Central memory CD8-positive, alpha-beta T cell (primary cell): ENCODE data around the gene ERMARD.
"Not testable (repeated sequence)": the region's sequence is repeated elsewhere in the genome, so short reads cannot be mapped to it uniquely, and the experiment has no call there.

Experiments used
- ATAC-seq: fragments of 150-1000 bp; cut with Tn5 transposase; replicated peaks from 2 replicates; pipeline ENCODE4 v1.10.0; 2022; ENCODE audit warnings: mild to moderate bottlenecking, moderate FRiP score, moderate number of reproducible peaks; ENCODE audit not compliant: poor library complexity, severe bottlenecking; ENCODE audit errors: extremely low read depth
- DNase-seq, 2 donors: peaks; one replicate each; pipeline ENCODE4 v3.0.0; 2021; ENCODE audit warnings: low spot score in 2 of 2
- H3K27ac Mint-ChIP-seq: one replicate; pipeline ENCODE4 v1.8.0; 2022; ENCODE audit warnings: low read depth, mild to moderate bottlenecking, moderate library complexity, mixed read lengths
- H3K27me3 Mint-ChIP-seq: one replicate; pipeline ENCODE4 v1.8.0; 2022; ENCODE audit warnings: mixed read lengths
- H3K36me3 Mint-ChIP-seq: one replicate; pipeline ENCODE4 v1.8.0; 2022; ENCODE audit warnings: mild to moderate bottlenecking, moderate library complexity, mixed read lengths; ENCODE audit not compliant: insufficient read depth
- H3K4me1 Mint-ChIP-seq: one replicate; pipeline ENCODE4 v1.8.0; 2022; ENCODE audit warnings: mixed read lengths
- H3K4me3 Mint-ChIP-seq: one replicate; pipeline ENCODE4 v1.8.0; 2022; ENCODE audit warnings: mild to moderate bottlenecking, moderate library complexity, mixed read lengths
- H3K9me3 Mint-ChIP-seq: one replicate; pipeline ENCODE4 v1.8.0; 2022; ENCODE audit warnings: mixed read lengths

The ERMARD gene

DNA sequence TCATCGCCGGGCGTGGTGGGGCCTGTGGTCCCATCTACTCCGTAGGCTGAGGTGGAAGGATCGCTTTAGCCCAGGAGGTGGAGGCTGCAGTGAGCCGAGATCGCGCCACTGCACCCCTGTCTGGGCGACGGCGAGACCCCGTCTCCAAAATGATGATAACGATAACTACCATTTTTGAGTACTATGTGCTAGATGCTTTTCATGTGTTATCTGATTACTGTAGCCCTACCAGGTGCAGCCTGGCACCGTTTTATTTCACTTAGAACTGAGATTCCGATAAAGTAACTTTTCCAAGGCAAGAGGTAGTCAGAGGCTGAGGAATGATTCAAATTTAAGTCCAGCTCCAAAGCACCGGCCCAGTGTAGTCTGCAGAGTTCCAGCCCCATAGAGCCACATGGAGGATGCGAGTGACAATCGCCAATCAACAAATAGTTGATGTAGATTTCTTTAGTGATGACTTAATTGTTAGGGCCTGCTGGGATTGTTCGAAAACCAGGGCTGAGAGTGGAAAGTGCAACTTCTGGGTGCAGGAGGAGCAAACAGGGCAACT, 727 bp downstream of the ERMARD start:
- Mint-ChIP-seq H3K9me3 (no peaks in the 10 kb centered on the region), H3K36me3 (peaks cover 9% of the 10 kb centered on the region), H3K4me3 (peak overlapping the region; percentile 92), H3K27me3 (no peaks in the 10 kb centered on the region), H3K27ac (peak overlapping the region; percentile 99), H3K4me1 (peaks cover 30% of the 10 kb centered on the region)
- no peak for DNase-seq
- peak; percentile 44 for ATAC-seq

DNA sequence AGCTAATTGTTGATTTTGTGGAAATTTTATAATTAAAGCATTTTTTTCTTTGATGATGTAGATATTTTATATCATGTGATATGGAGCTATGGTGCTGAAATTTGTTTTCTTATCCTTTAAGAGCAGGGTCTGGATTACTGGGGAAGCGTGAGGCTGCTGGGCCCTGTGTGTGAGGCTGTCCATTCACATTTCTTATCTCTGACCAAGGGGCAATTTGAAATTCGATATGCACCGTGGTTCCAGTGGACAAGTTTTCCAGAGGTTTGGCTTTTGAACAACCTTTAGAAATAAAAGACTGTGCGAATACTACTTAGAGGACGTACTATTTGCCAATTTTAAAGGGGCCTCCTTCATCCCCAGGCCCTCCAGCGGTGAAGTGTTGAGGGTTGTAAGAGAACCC, 3.7 kb downstream of the ERMARD start:
- no peak for ATAC-seq
- Mint-ChIP-seq H3K9me3 (no peaks in the 10 kb centered on the region), H3K27me3 (no peaks in the 10 kb centered on the region)

DNA sequence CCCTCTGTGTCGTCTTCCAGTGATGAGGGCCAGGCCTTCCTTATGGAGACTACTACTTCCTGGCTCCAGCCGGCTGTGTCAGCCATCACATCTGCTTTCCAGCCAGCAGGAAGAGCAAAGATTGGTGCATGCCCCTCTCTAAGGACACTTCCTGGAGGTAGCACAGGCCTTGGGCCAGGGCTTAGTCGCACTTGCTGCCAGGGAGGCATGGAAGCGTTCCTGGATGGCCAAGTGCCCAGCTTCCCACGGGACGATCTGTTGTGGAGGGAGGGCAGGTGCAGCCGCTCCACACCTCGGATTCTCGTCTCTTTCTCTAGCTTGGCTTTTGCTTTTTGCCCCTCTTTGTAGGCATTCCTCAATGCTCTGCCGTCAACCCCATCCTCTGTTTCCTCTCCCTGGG, 11.9 kb downstream of the ERMARD start:
- no peaks in the 10 kb centered on the region for H3K27me3 Mint-ChIP-seq
- no peak overlapping the region for H3K4me3 Mint-ChIP-seq
- ATAC-seq (no peak), DNase-seq (no peak)
- H3K4me1 Mint-ChIP-seq, result no peaks in the 10 kb centered on the region
- no peaks in the 10 kb centered on the region for H3K9me3 Mint-ChIP-seq
- peaks cover 45% of the 10 kb centered on the region for H3K36me3 Mint-ChIP-seq
- no peak overlapping the region for H3K27ac Mint-ChIP-seq

More for the DNA sequence above, 3.7 kb downstream of the ERMARD start:
- H3K4me1 Mint-ChIP-seq, result peaks cover 24% of the 10 kb centered on the region
- H3K36me3 Mint-ChIP-seq, result peaks cover 28% of the 10 kb centered on the region
- no peak for DNase-seq
- H3K27ac Mint-ChIP-seq, result no peak overlapping the region
- no peak overlapping the region for H3K4me3 Mint-ChIP-seq

DNA sequence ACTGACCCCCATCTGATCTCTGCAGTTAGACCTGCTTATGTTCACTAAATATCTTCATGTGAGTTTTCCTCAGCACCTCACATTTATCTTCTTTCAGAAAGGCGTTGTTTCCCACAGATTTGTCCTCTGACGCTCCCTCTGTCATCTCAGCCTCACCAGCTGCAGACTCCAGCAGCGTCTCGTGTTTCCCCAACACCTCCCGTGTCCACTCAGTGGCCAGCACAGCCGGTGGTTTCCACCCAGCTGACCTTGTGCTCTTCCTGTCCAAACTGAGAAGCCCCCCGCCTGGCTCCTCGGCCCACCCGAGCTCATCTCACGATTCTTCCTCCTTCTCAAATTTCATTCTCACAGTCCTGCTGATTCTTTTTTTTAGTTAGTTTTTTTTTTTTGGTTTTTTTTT, 12.5 kb downstream of the ERMARD start:
- no peaks in the 10 kb centered on the region for H3K27me3 Mint-ChIP-seq
- no peak overlapping the region for H3K27ac Mint-ChIP-seq
- no peak overlapping the region for H3K4me3 Mint-ChIP-seq
- no peaks in the 10 kb centered on the region for H3K4me1 Mint-ChIP-seq
- no peak for ATAC-seq
- DNase-seq, result no peak
- no peaks in the 10 kb centered on the region for H3K9me3 Mint-ChIP-seq
- H3K36me3 Mint-ChIP-seq, result peaks cover 46% of the 10 kb centered on the region

DNA sequence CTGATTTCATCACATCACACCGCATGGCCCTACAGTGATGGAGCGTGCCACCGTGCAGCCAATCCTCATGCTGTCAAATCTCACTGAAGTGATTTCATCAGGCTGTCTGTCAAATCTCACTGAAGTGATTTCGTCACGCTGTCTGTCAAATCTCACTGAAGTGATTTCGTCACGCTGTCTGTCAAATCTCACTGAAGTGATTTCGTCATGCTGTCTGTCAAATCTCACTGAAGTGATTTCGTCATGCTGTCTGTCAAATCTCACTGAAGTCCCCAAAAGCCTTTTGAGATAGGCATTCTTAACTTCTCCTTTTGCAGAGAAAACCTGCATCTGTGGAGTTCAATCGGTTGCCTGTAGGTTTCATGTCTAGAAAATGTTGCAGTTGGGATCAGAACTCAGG, 14.4 kb downstream of the ERMARD start:
- H3K4me3 Mint-ChIP-seq, ATAC-seq, DNase-seq, H3K4me1 Mint-ChIP-seq, H3K27me3 Mint-ChIP-seq, H3K9me3 Mint-ChIP-seq, H3K27ac Mint-ChIP-seq: not testable (repeated sequence)
- H3K36me3 Mint-ChIP-seq, result peaks cover 38% of the 10 kb centered on the region

DNA sequence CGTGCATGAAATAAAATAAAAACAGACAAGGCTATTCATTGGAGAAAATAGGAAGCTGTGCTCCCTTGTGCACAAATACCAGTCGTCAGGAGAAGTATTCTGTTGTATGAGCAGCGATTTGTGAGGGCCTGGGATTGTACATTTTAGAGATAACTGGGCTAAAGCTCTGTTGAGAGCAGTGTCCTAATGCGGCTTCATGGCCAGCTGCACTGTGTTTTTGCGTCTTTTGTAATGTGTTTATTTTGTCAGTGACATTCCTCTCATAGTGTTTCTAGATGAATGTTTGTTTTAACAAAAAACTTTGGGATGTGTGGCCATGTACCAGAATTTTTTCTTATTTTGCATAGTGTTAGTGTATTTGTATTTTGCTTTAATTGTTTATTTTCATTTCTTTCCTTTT, 14.8 kb downstream of the ERMARD start:
- Mint-ChIP-seq H3K4me1 (no peaks in the 10 kb centered on the region), H3K9me3 (no peaks in the 10 kb centered on the region), H3K36me3 (peaks cover 36% of the 10 kb centered on the region), H3K27me3 (no peaks in the 10 kb centered on the region), H3K4me3 (no peak overlapping the region), H3K27ac (no peak overlapping the region)
- DNase-seq (no peak), ATAC-seq (no peak)

DNA sequence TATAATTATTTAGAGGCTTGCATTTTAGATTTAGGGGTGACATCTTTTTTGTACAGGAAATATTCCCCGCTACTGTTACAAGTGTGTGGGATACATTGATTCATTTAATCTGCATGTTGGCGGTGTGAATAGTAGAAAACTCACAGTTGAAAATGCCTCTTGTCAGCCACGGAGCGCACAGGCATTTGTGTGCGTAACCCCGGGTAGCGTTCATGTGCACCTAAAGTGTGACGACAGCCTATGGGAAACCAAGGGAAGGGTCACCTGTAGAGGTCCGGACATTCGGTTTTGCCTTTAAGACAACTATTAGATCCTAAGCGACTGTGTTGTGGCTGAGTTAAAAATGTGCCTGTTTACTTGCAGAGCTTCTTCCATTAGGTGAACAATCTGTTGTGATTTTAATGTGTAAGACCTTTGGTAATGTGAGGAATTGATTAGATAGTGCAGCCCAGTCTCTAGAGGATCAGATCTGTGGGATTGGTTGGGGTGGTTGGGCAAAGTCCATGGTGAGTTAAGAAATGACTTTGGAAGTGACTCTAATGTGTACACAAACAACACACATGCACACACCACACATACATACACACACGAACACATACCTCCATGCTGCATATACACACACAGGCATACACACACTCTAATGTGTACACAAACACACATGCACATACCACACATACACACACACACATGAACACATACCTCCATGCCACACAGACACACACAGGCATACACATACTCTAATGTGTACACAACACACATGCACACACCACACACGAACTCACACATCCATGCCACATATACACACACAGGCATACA, 15.7 kb downstream of the ERMARD start:
- no peak overlapping the region for H3K27ac Mint-ChIP-seq
- no peak for ATAC-seq
- DNase-seq, result no peak
- H3K9me3 Mint-ChIP-seq, result no peaks in the 10 kb centered on the region
- no peaks in the 10 kb centered on the region for H3K4me1 Mint-ChIP-seq
- no peaks in the 10 kb centered on the region for H3K27me3 Mint-ChIP-seq
- H3K36me3 Mint-ChIP-seq, result peaks cover 38% of the 10 kb centered on the region
- no peak overlapping the region for H3K4me3 Mint-ChIP-seq

DNA sequence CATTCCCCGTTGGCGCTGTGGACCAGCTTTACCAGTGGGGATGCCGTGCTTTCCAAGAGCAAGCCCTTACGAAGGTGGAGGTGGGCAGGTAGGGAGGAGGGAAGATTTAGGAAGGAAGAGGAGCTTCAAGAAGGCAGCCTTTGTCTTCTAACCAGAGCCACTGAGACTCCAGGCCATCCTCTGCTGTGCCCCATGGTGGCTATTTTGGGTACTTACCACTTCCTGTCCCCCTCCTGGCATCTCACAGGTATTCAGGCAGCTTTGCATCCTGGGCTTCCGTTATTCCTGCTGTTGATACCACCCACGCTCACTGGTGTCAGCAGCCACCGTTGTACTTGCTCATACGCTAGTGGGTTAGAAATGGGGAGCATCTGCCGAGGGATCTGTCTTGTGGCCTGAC, 22.9 kb downstream of the ERMARD start:
- H3K36me3 Mint-ChIP-seq, result peaks cover 18% of the 10 kb centered on the region
- H3K4me1 Mint-ChIP-seq, result no peaks in the 10 kb centered on the region
- no peaks in the 10 kb centered on the region for H3K27me3 Mint-ChIP-seq
- H3K4me3 Mint-ChIP-seq, result no peak overlapping the region
- H3K9me3 Mint-ChIP-seq, result no peaks in the 10 kb centered on the region
- no peak overlapping the region for H3K27ac Mint-ChIP-seq
- ATAC-seq (no peak), DNase-seq (no peak)

DNA sequence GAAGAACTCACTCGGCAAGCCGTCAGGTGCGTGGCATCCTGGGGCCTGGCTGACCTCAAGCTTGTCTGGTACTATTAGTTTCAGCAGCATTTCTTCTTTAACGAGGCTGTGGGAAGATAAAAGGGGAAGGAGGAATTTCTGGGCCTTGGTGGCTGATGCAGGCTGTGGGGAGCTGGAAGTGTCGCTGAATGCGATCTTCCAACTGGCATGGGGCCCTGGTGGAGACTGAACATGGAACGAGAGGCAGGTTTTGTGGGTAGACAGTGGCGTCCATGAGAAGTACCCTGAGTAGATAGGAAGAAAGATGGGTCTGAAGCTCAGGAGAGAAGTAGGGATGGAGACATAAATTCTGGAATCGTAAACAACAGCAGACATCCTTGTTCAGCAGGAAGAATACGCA, 23.9 kb downstream of the ERMARD start:
- H3K27ac Mint-ChIP-seq, result no peak overlapping the region
- no peak for ATAC-seq
- H3K4me3 Mint-ChIP-seq, result no peak overlapping the region
- H3K27me3 Mint-ChIP-seq, result no peaks in the 10 kb centered on the region
- peaks cover 17% of the 10 kb centered on the region for H3K36me3 Mint-ChIP-seq
- no peak for DNase-seq
- H3K9me3 Mint-ChIP-seq, result no peaks in the 10 kb centered on the region
- no peaks in the 10 kb centered on the region for H3K4me1 Mint-ChIP-seq

DNA sequence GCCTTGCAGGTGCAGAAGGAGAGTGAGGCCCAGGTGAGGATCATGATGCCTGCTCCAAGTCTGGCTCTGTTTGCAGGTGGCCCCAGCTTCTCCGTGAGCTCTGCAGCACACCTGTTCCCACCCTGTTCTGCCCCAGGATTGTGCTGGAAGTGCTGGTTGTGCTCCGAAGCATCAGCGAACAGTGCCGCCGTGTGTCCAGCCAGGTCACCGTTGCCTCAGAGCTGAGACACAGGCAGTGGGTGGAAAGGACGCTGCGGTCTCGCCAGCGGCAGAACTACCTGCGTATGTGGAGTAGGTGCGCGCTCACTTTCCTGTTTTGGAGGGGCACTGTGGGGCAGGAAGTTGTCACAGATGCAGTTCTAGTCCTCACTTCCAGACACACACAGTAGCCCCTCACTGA, 25.0 kb downstream of the ERMARD start:
- H3K27me3 Mint-ChIP-seq, result no peaks in the 10 kb centered on the region
- H3K4me3 Mint-ChIP-seq, result no peak overlapping the region
- no peak overlapping the region for H3K27ac Mint-ChIP-seq
- H3K36me3 Mint-ChIP-seq, result peaks cover 16% of the 10 kb centered on the region
- H3K4me1 Mint-ChIP-seq, result no peaks in the 10 kb centered on the region
- ATAC-seq (no peak), DNase-seq (no peak)
- no peaks in the 10 kb centered on the region for H3K9me3 Mint-ChIP-seq

DNA sequence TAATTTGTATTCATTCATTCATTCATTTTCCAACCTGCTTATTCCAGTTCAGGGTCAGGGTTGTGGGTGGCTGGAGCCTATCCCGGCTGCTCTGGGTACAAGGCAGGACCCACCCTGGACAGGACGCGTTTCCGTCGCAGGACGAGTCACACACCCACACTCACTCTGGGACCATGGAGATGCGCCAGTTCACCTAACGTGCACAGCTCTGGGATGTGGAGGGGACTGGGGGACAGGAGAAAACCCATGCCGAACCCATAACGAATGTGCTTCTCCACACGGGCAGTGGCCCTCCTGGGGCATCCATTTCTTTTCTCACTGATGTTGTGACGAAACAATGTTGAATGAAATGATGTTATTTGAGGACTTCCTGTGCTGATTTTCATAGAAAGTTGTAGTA, 26.5 kb downstream of the ERMARD start:
- H3K4me1 Mint-ChIP-seq, result no peaks in the 10 kb centered on the region
- no peaks in the 10 kb centered on the region for H3K27me3 Mint-ChIP-seq
- no peak for ATAC-seq

DNA sequence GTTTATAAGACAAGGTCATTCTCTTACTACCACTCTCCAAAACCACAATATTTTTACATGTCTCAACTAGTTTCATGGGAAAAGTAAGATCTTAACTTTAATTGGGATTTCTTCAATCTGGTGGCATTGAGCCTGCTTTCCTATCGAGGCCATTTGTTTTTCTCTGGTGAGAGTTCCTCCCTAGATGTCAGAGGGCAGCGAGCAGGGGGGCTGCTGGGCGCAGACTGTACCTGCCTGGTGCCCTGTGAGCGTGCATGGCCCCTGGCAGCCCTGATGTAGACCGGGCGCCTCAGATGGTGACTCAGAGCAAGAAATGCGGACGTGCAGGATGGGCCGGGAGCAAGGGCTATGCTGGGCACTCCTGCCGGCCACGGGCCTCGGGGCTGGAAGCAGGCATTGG, 27.2 kb downstream of the ERMARD start:
- DNase-seq (no peak), ATAC-seq (no peak)
- H3K27ac Mint-ChIP-seq, result no peak overlapping the region
- H3K36me3 Mint-ChIP-seq, result peaks cover 14% of the 10 kb centered on the region
- H3K9me3 Mint-ChIP-seq, result no peaks in the 10 kb centered on the region
- H3K27me3 Mint-ChIP-seq, result no peaks in the 10 kb centered on the region
- H3K4me3 Mint-ChIP-seq, result no peak overlapping the region
- no peaks in the 10 kb centered on the region for H3K4me1 Mint-ChIP-seq

More for the DNA sequence above, 26.5 kb downstream of the ERMARD start:
- no peak overlapping the region for H3K4me3 Mint-ChIP-seq
- peaks cover 13% of the 10 kb centered on the region for H3K36me3 Mint-ChIP-seq
- H3K9me3 Mint-ChIP-seq, result no peaks in the 10 kb centered on the region
- no peak for DNase-seq
- no peak overlapping the region for H3K27ac Mint-ChIP-seq

DNA sequence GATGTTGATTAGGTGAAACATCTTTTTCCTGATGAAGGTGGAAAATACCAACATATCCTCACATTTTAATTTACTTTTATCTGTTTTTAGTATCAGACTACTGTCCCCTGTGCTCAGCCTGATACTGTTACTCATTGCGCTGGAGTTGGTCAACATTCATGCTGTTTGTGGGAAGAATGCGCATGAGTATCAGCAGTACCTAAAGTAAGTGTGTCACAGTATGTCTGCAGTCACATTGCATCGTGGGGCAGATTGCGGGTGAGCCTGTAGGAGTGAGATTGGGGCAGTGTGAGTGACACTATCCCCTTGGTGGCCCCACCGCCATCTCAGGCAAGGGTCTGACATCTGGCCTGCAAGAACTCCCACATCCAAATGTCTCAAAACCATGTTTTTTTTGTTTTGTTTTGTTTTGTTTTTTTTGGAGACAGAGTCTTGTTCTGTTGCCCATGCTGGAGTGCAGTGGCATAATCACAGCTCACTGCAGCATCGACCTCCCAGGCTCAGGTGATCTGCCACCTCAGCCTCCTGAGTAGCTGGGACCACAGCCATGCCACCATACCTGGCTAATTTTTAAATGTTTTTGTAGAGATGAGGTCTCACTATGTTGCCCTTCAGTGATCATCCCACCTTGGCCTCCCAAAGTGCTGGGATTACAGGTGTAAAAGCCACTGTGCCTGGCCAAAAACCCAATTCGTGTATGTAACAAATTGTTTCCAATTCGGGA, 27.8 kb downstream of the ERMARD start:
- H3K27ac Mint-ChIP-seq, result no peak overlapping the region
- DNase-seq (no peak), ATAC-seq (no peak)
- H3K4me3 Mint-ChIP-seq, result no peak overlapping the region
- no peaks in the 10 kb centered on the region for H3K27me3 Mint-ChIP-seq
- no peaks in the 10 kb centered on the region for H3K9me3 Mint-ChIP-seq
- peaks cover 14% of the 10 kb centered on the region for H3K36me3 Mint-ChIP-seq
- no peaks in the 10 kb centered on the region for H3K4me1 Mint-ChIP-seq
